ENCODE measurements around the gene CADM2. TPM values are rescaled to one million over a fixed set of nuclear protein-coding genes. Genes with fewer than 3 reads are reported as not detected.
"Not testable (repeated sequence)": the region's sequence is repeated elsewhere in the genome, so short reads cannot be mapped to it uniquely, and the experiment has no call there.

The CADM2 gene
- total RNA-seq, 4 donors from 2014 or later: 1.7 to 34.7 (median 7.9) TPM

- TF ChIP-seq CTCF (IDR thresholded peaks at IDR 0.05): no peak
- DNase-seq (ENCODE audit: low spot score): no peak
- ATAC-seq (ENCODE audit: low FRiP score): no peak
Observed at GRCh38 chr3:85102781-85103180, 144.0 kb downstream of the CADM2 start.

GRCh38 chr3:85110393-85110792, 151.6 kb downstream of the CADM2 start:
- ATAC-seq (ENCODE audit: low FRiP score) (no peak), DNase-seq (ENCODE audit: low spot score) (no peak)
- TF ChIP-seq CTCF (IDR thresholded peaks at IDR 0.05): no peak

- ATAC-seq (ENCODE audit: low FRiP score): no peak
- no peak for TF ChIP-seq CTCF (IDR thresholded peaks at IDR 0.05)
- no peak for DNase-seq (ENCODE audit: low spot score)
Observed at GRCh38 chr3:85120879-85121278, 162.1 kb downstream of the CADM2 start.

GRCh38 chr3:85132864-85133263, 174.1 kb downstream of the CADM2 start:
- ATAC-seq (ENCODE audit: low FRiP score); DNase-seq (ENCODE audit: low spot score): not testable (repeated sequence)

GRCh38 chr3:85133691-85134420, 175.1 kb downstream of the CADM2 start:
- not testable (repeated sequence) for ATAC-seq (ENCODE audit: low FRiP score); DNase-seq (ENCODE audit: low spot score)

- no peak for DNase-seq (ENCODE audit: low spot score)
- TF ChIP-seq CTCF (IDR thresholded peaks at IDR 0.05): no peak
- no peak for ATAC-seq (ENCODE audit: low FRiP score)
Observed at GRCh38 chr3:85142626-85143025, 183.8 kb downstream of the CADM2 start.

- TF ChIP-seq CTCF (IDR thresholded peaks at IDR 0.05): no peak
- DNase-seq (ENCODE audit: low spot score) (no peak), ATAC-seq (ENCODE audit: low FRiP score) (no peak)
Observed at GRCh38 chr3:85148036-85148435, 189.2 kb downstream of the CADM2 start.

GRCh38 chr3:85151555-85151954, 192.8 kb downstream of the CADM2 start:
- TF ChIP-seq CTCF (IDR thresholded peaks at IDR 0.05): no peak
- no peak for DNase-seq (ENCODE audit: low spot score)
- no peak for ATAC-seq (ENCODE audit: low FRiP score)

- DNase-seq (ENCODE audit: low spot score); ATAC-seq (ENCODE audit: low FRiP score): not testable (repeated sequence)
Observed at GRCh38 chr3:85153279-85153678, 194.5 kb downstream of the CADM2 start.

All from omental fat pad (tissue), 4 donors.